Measurements from ENCODE around the gene ETV4. TPM values are rescaled to one million over a fixed set of nuclear protein-coding genes. Genes with fewer than 3 reads are reported as not detected.
A peak's percentile ranks its signal among the peaks of the same experiment; 100 is the strongest.

The ETV4 gene
- total RNA-seq, 2 donors from 2014 or later = 1.2 to 1.5 TPM

DNA sequence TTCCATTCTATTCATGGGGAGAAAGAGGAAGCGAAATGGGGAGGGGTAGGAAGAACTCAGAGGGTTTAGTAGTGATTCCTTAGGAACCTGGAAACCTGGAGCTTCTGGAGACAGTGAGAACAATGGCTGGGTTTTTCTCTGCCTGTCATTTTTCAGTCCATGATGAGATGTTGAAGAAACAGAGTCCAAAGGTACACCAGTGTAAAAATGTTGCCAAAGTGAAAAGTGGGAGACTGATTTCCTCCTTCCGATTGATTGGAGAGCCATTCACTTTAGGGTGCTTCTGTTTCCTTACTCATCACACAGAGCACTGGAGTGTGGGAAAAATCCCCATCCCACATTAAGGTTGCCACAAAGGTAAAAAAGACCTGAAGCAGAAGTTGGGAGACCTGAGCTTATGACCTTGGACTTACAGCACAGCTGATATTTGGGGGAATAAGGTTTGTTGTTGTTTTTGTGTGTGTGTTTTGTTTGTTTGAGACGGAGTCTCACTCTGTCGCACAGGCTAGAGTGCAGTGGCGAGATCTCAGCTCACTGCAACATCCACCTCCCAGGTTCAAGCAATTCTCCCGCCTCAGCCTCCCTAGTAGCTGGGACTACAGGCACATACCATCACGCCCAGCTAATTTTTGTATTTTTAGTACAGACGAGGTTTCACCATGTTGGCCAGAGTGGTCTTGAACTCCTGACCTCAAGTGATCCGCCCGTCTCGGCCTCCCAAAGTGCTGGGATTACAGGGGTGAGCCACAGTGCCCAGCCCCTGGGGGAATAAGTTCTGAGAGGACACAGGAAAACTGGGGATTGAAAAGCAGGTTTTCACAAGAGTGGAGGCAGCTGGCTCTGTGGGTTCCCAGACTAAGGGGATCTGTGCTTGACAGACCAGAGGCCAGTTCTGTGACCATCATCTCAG lies 63.8 kb downstream of the ETV4 start:
- no peak for DNase-seq (ENCODE audit: low spot score)
- H3K9me3 ChIP-seq = no peaks in the 10 kb centered on the region
- no peak for ATAC-seq (ENCODE audit: insufficient number of reproducible peaks, low FRiP score, low read depth)
- H3K4me1 ChIP-seq (ENCODE audit: control insufficient read depth in 1 of 2, low read depth in 2 of 2) = peaks cover 17 to 21% of the 10 kb centered on the region in 2 donors
- no peak overlapping the region for H3K4me3 ChIP-seq
- no peaks in the 10 kb centered on the region for H3K36me3 ChIP-seq
- H3K27me3 ChIP-seq (replicated peaks; ENCODE audit: insufficient read depth) = no peaks in the 10 kb centered on the region
- TF ChIP-seq, protein P1, sequence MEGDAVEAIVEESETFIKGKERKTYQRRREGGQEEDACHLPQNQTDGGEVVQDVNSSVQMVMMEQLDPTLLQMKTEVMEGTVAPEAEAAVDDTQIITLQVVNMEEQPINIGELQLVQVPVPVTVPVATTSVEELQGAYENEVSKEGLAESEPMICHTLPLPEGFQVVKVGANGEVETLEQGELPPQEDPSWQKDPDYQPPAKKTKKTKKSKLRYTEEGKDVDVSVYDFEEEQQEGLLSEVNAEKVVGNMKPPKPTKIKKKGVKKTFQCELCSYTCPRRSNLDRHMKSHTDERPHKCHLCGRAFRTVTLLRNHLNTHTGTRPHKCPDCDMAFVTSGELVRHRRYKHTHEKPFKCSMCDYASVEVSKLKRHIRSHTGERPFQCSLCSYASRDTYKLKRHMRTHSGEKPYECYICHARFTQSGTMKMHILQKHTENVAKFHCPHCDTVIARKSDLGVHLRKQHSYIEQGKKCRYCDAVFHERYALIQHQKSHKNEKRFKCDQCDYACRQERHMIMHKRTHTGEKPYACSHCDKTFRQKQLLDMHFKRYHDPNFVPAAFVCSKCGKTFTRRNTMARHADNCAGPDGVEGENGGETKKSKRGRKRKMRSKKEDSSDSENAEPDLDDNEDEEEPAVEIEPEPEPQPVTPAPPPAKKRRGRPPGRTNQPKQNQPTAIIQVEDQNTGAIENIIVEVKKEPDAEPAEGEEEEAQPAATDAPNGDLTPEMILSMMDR (IDR thresholded peaks at IDR 0.05) = no peak
- peak overlapping the region in 1 of 2 donors; percentile 78 for H3K27ac ChIP-seq

DNA sequence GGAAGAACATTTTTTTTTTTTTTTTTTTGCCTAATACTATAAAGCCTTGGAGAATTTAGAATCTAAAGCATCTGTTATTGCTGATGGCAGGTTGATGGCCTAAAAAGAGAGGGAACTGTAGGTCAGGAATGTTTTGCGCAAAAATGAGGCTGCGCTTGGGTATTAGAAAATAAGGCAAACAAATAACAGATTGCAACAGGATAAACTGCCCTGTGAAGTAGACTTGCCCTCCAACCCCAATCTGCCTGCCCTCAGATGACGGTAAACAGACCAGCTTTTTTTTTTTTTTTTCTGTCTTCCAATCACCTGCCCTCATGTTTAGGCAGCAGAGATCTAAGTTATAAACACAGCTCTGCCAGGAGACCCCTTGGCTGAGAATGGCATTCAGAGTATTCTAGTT lies 66.2 kb downstream of the ETV4 start:
- ATAC-seq (ENCODE audit: insufficient number of reproducible peaks, low FRiP score, low read depth) (no peak), DNase-seq (ENCODE audit: low spot score) (no peak)
- Histone ChIP-seq H3K27me3 (replicated peaks; ENCODE audit: insufficient read depth) (no peaks in the 10 kb centered on the region), H3K4me3 (no peak overlapping the region), H3K9me3 (no peaks in the 10 kb centered on the region), H3K4me1 (ENCODE audit: control insufficient read depth in 1 of 2, low read depth in 2 of 2) (peaks cover 5 to 11% of the 10 kb centered on the region in 2 donors), H3K27ac (no peak overlapping the region), H3K36me3 (no peaks in the 10 kb centered on the region)
- TF ChIP-seq, protein P1 (IDR thresholded peaks at IDR 0.05) = no peak

Other genes starting within 250 kb of the ETV4 start
- gene ARL4D, start 147.3 kb downstream of the ETV4 start, total RNA-seq = 10 to 100 TPM in 1 of 2 donors, 1 to 10 TPM in 1; 3.5 to 21.0 TPM
- 10 to 100 TPM; 37.2 to 43.6 TPM for gene DHX8, start 62.4 kb downstream of the ETV4 start, total RNA-seq
- 1 to 10 TPM; 3.0 to 5.4 TPM for gene MEOX1, start 115.6 kb upstream of the ETV4 start, total RNA-seq
- gene SOST, start 212.5 kb upstream of the ETV4 start, total RNA-seq = 10 to 100 TPM; 45.2 to 55.4 TPM
- 100 to 1,000 TPM; 130 to 137 TPM for gene DUSP3, start 232.6 kb upstream of the ETV4 start, total RNA-seq
- not detected for gene CFAP97D1, start 234.1 kb upstream of the ETV4 start, total RNA-seq